ENCODE measurements around the gene ADAM8. TPM values are rescaled to one million over a fixed set of nuclear protein-coding genes. Genes with fewer than 3 reads are reported as not detected.

Gene ADAM8
- total RNA-seq, 4 donors from 2014 or later: 2.3 to 21.3 (median 13.7) TPM

GRCh38 chr10:133298466-133298865, 21.8 kb upstream of the ADAM8 start:
- no peak for TF ChIP-seq EP300 (IDR thresholded peaks at IDR 0.05; ENCODE audit: low read depth)
- TF ChIP-seq POLR2AphosphoS5 (IDR thresholded peaks at IDR 0.05): no peak
- TF ChIP-seq, protein P1, sequence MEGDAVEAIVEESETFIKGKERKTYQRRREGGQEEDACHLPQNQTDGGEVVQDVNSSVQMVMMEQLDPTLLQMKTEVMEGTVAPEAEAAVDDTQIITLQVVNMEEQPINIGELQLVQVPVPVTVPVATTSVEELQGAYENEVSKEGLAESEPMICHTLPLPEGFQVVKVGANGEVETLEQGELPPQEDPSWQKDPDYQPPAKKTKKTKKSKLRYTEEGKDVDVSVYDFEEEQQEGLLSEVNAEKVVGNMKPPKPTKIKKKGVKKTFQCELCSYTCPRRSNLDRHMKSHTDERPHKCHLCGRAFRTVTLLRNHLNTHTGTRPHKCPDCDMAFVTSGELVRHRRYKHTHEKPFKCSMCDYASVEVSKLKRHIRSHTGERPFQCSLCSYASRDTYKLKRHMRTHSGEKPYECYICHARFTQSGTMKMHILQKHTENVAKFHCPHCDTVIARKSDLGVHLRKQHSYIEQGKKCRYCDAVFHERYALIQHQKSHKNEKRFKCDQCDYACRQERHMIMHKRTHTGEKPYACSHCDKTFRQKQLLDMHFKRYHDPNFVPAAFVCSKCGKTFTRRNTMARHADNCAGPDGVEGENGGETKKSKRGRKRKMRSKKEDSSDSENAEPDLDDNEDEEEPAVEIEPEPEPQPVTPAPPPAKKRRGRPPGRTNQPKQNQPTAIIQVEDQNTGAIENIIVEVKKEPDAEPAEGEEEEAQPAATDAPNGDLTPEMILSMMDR (IDR thresholded peaks at IDR 0.05): no peak
- TF ChIP-seq POLR2A (IDR thresholded peaks at IDR 0.05): no peak
- in situ Hi-C loops (cut with MboI; ENCODE audit: low pct_ligation_motif_present in 1 of 4, low pct_unique_long_range_greater_than_20kb in 1 of 4, low sequenced_read_pairs in 3 of 4): no loop called here

DNA sequence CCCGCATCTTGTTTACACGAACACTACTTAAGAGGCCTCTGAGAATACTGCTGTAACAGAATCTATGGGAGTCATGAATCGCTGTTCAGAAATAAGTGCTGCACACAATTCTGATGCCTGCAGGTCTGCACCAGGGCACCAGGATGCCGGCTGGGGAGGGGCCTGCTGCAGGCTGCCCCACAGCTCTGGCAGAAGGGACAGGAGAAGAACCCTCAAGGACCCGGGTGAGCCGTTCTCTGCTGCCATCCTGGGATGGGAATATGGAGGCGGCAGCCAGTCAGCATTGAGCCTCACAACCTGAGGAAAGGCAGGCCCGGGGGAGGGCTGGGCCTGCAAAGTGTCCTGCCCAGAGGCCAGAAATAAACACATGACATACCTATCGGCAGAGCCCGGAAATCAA, 20.8 kb upstream of the ADAM8 start:
- Histone ChIP-seq H3K4me3 (no peak overlapping the region), H3K4me1 (no peaks in the 10 kb centered on the region), H3K27me3 (no peaks in the 10 kb centered on the region), H3K36me3 (peaks cover 0 to 77% (median 33%) of the 10 kb centered on the region in 4 donors), H3K27ac (no peak overlapping the region), H3K9me3 (no peaks in the 10 kb centered on the region)
- in situ Hi-C loops (cut with MboI; ENCODE audit: low pct_ligation_motif_present in 1 of 4, low pct_unique_long_range_greater_than_20kb in 1 of 4, low sequenced_read_pairs in 3 of 4): no loop called here
- no peak for TF ChIP-seq EP300 (IDR thresholded peaks at IDR 0.05; ENCODE audit: low read depth)
- TF ChIP-seq, protein P1 (IDR thresholded peaks at IDR 0.05): no peak
- no peak for TF ChIP-seq POLR2AphosphoS5 (IDR thresholded peaks at IDR 0.05)
- no peak for TF ChIP-seq POLR2A (IDR thresholded peaks at IDR 0.05)
- no peak for DNase-seq
- intact Hi-C loops (cut with DNase I; ENCODE audit: low total_unique reads): no loop called here
- 80 to 97% methylated on average over 1 to 10 of the region's 10 CpGs for WGBS, 2 donors (ENCODE audit: low coverage in 1 of 2)

More at GRCh38 chr10:133298466-133298865, 21.8 kb upstream of the ADAM8 start:
- H3K27me3 ChIP-seq: no peaks in the 10 kb centered on the region
- no peak for DNase-seq
- H3K36me3 ChIP-seq: peaks cover 0 to 69% (median 29%) of the 10 kb centered on the region in 4 donors
- 90 to 94% methylated on average over 5 to 14 of the region's 14 CpGs for WGBS, 2 donors (ENCODE audit: low coverage in 1 of 2)
- no peak overlapping the region for H3K4me3 ChIP-seq
- H3K4me1 ChIP-seq: no peaks in the 10 kb centered on the region
- H3K27ac ChIP-seq: no peak overlapping the region
- no peaks in the 10 kb centered on the region for H3K9me3 ChIP-seq
- intact Hi-C loops (cut with DNase I; ENCODE audit: low total_unique reads): no loop called here

GRCh38 chr10:133295426-133296320, 19.0 kb upstream of the ADAM8 start:
- Histone ChIP-seq H3K9me3 (no peaks in the 10 kb centered on the region), H3K27ac (no peak overlapping the region), H3K36me3 (peaks cover 0 to 73% (median 32%) of the 10 kb centered on the region in 4 donors), H3K4me3 (no peak overlapping the region), H3K4me1 (no peaks in the 10 kb centered on the region), H3K27me3 (no peaks in the 10 kb centered on the region)
- 94% methylated on average over 14 to 42 of the region's 42 CpGs for WGBS, 2 donors (ENCODE audit: low coverage in 1 of 2)
- no peak for TF ChIP-seq POLR2AphosphoS5 (IDR thresholded peaks at IDR 0.05)
- TF ChIP-seq, protein P1 (IDR thresholded peaks at IDR 0.05): no peak
- in situ Hi-C loops (cut with MboI; ENCODE audit: low pct_ligation_motif_present in 1 of 4, low pct_unique_long_range_greater_than_20kb in 1 of 4, low sequenced_read_pairs in 3 of 4) (no loop called here), intact Hi-C loops (cut with DNase I; ENCODE audit: low total_unique reads) (no loop called here)
- no peak for DNase-seq

- peaks cover 0 to 78% (median 35%) of the 10 kb centered on the region in 4 donors for H3K36me3 ChIP-seq
- H3K4me3 ChIP-seq: no peak overlapping the region
- H3K4me1 ChIP-seq: no peaks in the 10 kb centered on the region
- H3K27me3 ChIP-seq: no peaks in the 10 kb centered on the region
- DNase-seq: no peak
- H3K27ac ChIP-seq: no peak overlapping the region
- in situ Hi-C loops (cut with MboI; ENCODE audit: low pct_ligation_motif_present in 1 of 4, low pct_unique_long_range_greater_than_20kb in 1 of 4, low sequenced_read_pairs in 3 of 4): no loop called here
- WGBS, 2 donors (ENCODE audit: low coverage in 1 of 2): 90 to 93% methylated on average over 5 to 15 of the region's 15 CpGs
- H3K9me3 ChIP-seq: no peaks in the 10 kb centered on the region
- intact Hi-C loops (cut with DNase I; ENCODE audit: low total_unique reads): no loop called here
- no peak for TF ChIP-seq EP300 (IDR thresholded peaks at IDR 0.05; ENCODE audit: low read depth)
- no peak for TF ChIP-seq POLR2AphosphoS5 (IDR thresholded peaks at IDR 0.05)
- no peak for TF ChIP-seq POLR2A (IDR thresholded peaks at IDR 0.05)
- TF ChIP-seq, protein P1 (IDR thresholded peaks at IDR 0.05): no peak
These were observed 17.5 kb upstream of the ADAM8 start for GRCh38 chr10:133294189-133294588.
